ENCODE results near the gene CLCF1. TPM values are rescaled to one million over a fixed set of nuclear protein-coding genes. Genes with fewer than 3 reads are reported as not detected.

CLCF1 gene
- total and polyA plus RNA-seq, 10 of the 15 experiments (the other 5 are each of a cell fraction or from before 2014, with no cell fraction given): 0.16 to 2.1 (median 0.63) TPM; not detected in 1

GRCh38 chr11:67371189-67371910 is 2.0 kb downstream of the CLCF1 start (continued):
- TF ChIP-seq E2F8 (IDR thresholded peaks at IDR 0.05; ENCODE audit: low read depth, partially characterized antibody) (no peak), MYB (IDR thresholded peaks at IDR 0.05; ENCODE audit: borderline replicate concordance, low read depth, low read length) (no peak), EGR1 (IDR thresholded peaks at IDR 0.05; ENCODE audit: borderline replicate concordance in 1 of 2, low read depth in 2 of 2, low read length in 2 of 2) (no peak), SMARCA5 (IDR thresholded peaks at IDR 0.05) (no peak), CHD4 (IDR thresholded peaks at IDR 0.05) (no peak), SUZ12 (IDR thresholded peaks at IDR 0.05; ENCODE audit: unreplicated experiment) (no peak), NR2C1 (IDR thresholded peaks at IDR 0.05) (no peak), RAD51 (IDR thresholded peaks at IDR 0.05) (no peak), ESRRA (IDR thresholded peaks at IDR 0.05; ENCODE audit: low read length) (no peak), BCL3 (IDR thresholded peaks at IDR 0.05; ENCODE audit: borderline replicate concordance, insufficient read depth, low read depth, low read length, poor library complexity, severe bottlenecking) (no peak), RAD21 (IDR thresholded peaks at IDR 0.05; ENCODE audit: insufficient read depth, low read depth, low read length) (0 out of 2 replicates have a peak, but pooled peaks have one; percentile 22), BCL11A (IDR thresholded peaks at IDR 0.05; ENCODE audit: low read depth, low read length) (no peak), SMC3 (IDR thresholded peaks at IDR 0.05; ENCODE audit: borderline replicate concordance, low read length) (no peak), CTCF (IDR thresholded peaks at IDR 0.05 in 2 of 3, conservative IDR thresholded peaks at IDR 0.05 in 1 of 3; ENCODE audit: control insufficient read depth in 2 of 3, extremely low read depth in 1 of 3, insufficient read depth in 1 of 3, low read depth in 3 of 3, low read length in 3 of 3) (peak; percentile 51 to 57 (median 52)), MAX (IDR thresholded peaks at IDR 0.05; ENCODE audit: low read depth, low read length) (no peak), SMAD5 (IDR thresholded peaks at IDR 0.05; ENCODE audit: low read depth) (no peak), PRDM15 (CRISPR knock-in tag; IDR thresholded peaks at IDR 0.05) (no peak), WRNIP1 (IDR thresholded peaks at IDR 0.05; ENCODE audit: borderline replicate concordance, low read depth, low read length) (no peak)
